ENCODE data around the gene GUCY1A1.

The GUCY1A1 gene

GRCh38 chr4:155692361-155692760, 25.7 kb downstream of the GUCY1A1 start:
- no peak for DNase-seq

GRCh38 chr4:155693015-155693663, 26.5 kb downstream of the GUCY1A1 start:
- no peak for DNase-seq

GRCh38 chr4:155694100-155694785, 27.6 kb downstream of the GUCY1A1 start:
- DNase-seq: no peak

GRCh38 chr4:155696226-155696625, 29.6 kb downstream of the GUCY1A1 start:
- no peak for DNase-seq

GRCh38 chr4:155696726-155697125, 30.1 kb downstream of the GUCY1A1 start:
- DNase-seq: no peak

- DNase-seq: no peak
Measured at GRCh38 chr4:155701827-155702226, 35.2 kb downstream of the GUCY1A1 start.

GRCh38 chr4:155703486-155704247, 37.0 kb downstream of the GUCY1A1 start:
- no peak for DNase-seq

- DNase-seq: no peak
Measured at GRCh38 chr4:155704841-155705404, 38.3 kb downstream of the GUCY1A1 start.

GRCh38 chr4:155705664-155706063, 39.0 kb downstream of the GUCY1A1 start:
- DNase-seq: no peak

- no peak for DNase-seq
Measured at GRCh38 chr4:155706147-155706546, 39.5 kb downstream of the GUCY1A1 start.

- no peak for DNase-seq
Measured at GRCh38 chr4:155707251-155707650, 40.6 kb downstream of the GUCY1A1 start.

GRCh38 chr4:155708782-155709181, 42.1 kb downstream of the GUCY1A1 start:
- no peak for DNase-seq

GRCh38 chr4:155709918-155710317, 43.3 kb downstream of the GUCY1A1 start:
- no peak for DNase-seq

GRCh38 chr4:155711556-155711955, 44.9 kb downstream of the GUCY1A1 start:
- DNase-seq: no peak

GRCh38 chr4:155712846-155713245, 46.2 kb downstream of the GUCY1A1 start:
- DNase-seq: no peak

GRCh38 chr4:155713911-155714310, 47.3 kb downstream of the GUCY1A1 start:
- no peak for DNase-seq

- no peak for DNase-seq
Measured at GRCh38 chr4:155722336-155722735, 55.7 kb downstream of the GUCY1A1 start.

GRCh38 chr4:155722816-155723499, 56.3 kb downstream of the GUCY1A1 start:
- DNase-seq: no peak

GRCh38 chr4:155724731-155725130, 58.1 kb downstream of the GUCY1A1 start:
- DNase-seq: no peak

- DNase-seq: no peak
Measured at GRCh38 chr4:155734065-155734464, 67.4 kb downstream of the GUCY1A1 start.

GRCh38 chr4:155734951-155735350, 68.3 kb downstream of the GUCY1A1 start:
- no peak for DNase-seq

GRCh38 chr4:155735496-155735895, 68.8 kb downstream of the GUCY1A1 start:
- DNase-seq: no peak

Measured in nucleus accumbens (tissue), 56 donors.